Measurements from ENCODE around the gene FANCB.

- TF ChIP-seq JUND (IDR thresholded peaks at IDR 0.05; ENCODE audit: borderline replicate concordance, low read depth, low read length) (no peak), JUND (tag; IDR thresholded peaks at IDR 0.05; ENCODE audit: borderline replicate concordance, low read depth, low read length) (no peak), GATA2 (CRISPR knock-in tag; IDR thresholded peaks at IDR 0.05) (no peak), POLR2AphosphoS2 (IDR thresholded peaks at IDR 0.05; ENCODE audit: low read length) (no peak), NR2C2 (CRISPR knock-in tag; IDR thresholded peaks at IDR 0.05) (no peak), NR2C2 (tag; IDR thresholded peaks at IDR 0.05) (no peak), CTCF (IDR thresholded peaks at IDR 0.05 in 2 of 3, conservative IDR thresholded peaks at IDR 0.05 in 1 of 3; ENCODE audit: insufficient read depth in 2 of 3, low read depth in 1 of 3, low read length in 3 of 3) (no peak), ZFP1 (CRISPR knock-in tag; IDR thresholded peaks at IDR 0.05) (no peak), CEBPZ (IDR thresholded peaks at IDR 0.05; ENCODE audit: borderline replicate concordance, low read depth, low read length) (no peak), ZBTB33 (CRISPR knock-in tag; IDR thresholded peaks at IDR 0.05) (no peak), ZNF551 (CRISPR knock-in tag; IDR thresholded peaks at IDR 0.05) (no peak), BACH1 (tag; IDR thresholded peaks at IDR 0.05) (no peak), EZH2 (IDR thresholded peaks at IDR 0.05; ENCODE audit: borderline replicate concordance, low read depth, low read length) (no peak), HINFP (tag; conservative IDR thresholded peaks at IDR 0.05; ENCODE audit: low read depth) (no peak)
Measured at GRCh38 chrX:14829643-14830042, 43.2 kb downstream of the FANCB start.

Measured in K562 (cell line).